Ascending aorta (tissue), 2 donors: ENCODE results near the gene FAXC. TPM values are rescaled to one million over a fixed set of nuclear protein-coding genes. Genes with fewer than 3 reads are reported as not detected.

Experiments used
- DNase-seq, 2 donors: peaks; one replicate each; pipeline ENCODE4 v3.0.0-alpha.2; 2019; ENCODE audit warnings: low spot score in 2 of 2
- H3K27ac ChIP-seq, 2 donors: fragments of 200-600 bp; sonication (generic); one replicate each; pipeline ENCODE4 v1.5.1; 2016 to 2017; ENCODE audit warnings: mild to moderate bottlenecking in 1 of 2
- H3K27me3 ChIP-seq: fragments of 200-600 bp; sonication (generic); one replicate; pipeline ENCODE4 v1.5.1; 2017
- H3K36me3 ChIP-seq, 2 donors: fragments of 200-600 bp; sonication (generic); one replicate each; pipeline ENCODE4 v1.5.1; 2016
- H3K4me1 ChIP-seq, 2 donors: fragments of 200-600 bp; sonication (generic); one replicate each; pipeline ENCODE4 v1.5.1; 2016 to 2017; ENCODE audit warnings: mild to moderate bottlenecking in 1 of 2
- H3K4me3 ChIP-seq, 2 donors: fragments of 200-600 bp; sonication (generic); one replicate each; pipeline ENCODE4 v1.5.1; 2016 to 2017; ENCODE audit warnings: mild to moderate bottlenecking in 1 of 2
- H3K9me3 ChIP-seq, 2 donors: fragments of 200-600 bp; sonication (generic); one replicate each; pipeline ENCODE4 v1.5.1; 2016
- CTCF ChIP-seq, 3 experiments: fragments of 200-600 bp in 2 of 3; fragments of 450-650 bp in 1 of 3; sonication (generic) in 2 of 3; IDR thresholded peaks; one replicate each; pipeline ENCODE4 v1.5.1; 2016 to 2019; ENCODE audit warnings: antibody characterized with exemption in 3 of 3, mild to moderate bottlenecking in 1 of 3, moderate library complexity in 1 of 3
- intact Hi-C: fragments of 100-400 bp; cut with DNase I; formaldehyde crosslinking; loops from one replicate; pipeline ENCODE4 v1.15.1; 2023
- total RNA-seq: library from RNA; depleted of rRNA; stranded (reverse); fragments of >200 nt; gene quantifications from one replicate; pipeline ENCODE4 v1.1.0, GENCODE V29; 2016

Gene FAXC
- not detected for total RNA-seq

- no peaks in the 10 kb centered on the region for H3K36me3 ChIP-seq
- H3K27me3 ChIP-seq, result no peaks in the 10 kb centered on the region
- intact Hi-C loops, result loop anchor here (5.0 kb wide), 1 partner anchor 43 kb away; the partner anchor contains the start of gene COQ3
- H3K27ac ChIP-seq, result peak within 1 kb of the TSS; percentile 9 to 54
- H3K9me3 ChIP-seq, result no peaks in the 10 kb centered on the region
- peaks cover 0 to 4% of the 10 kb centered on the region in 2 donors for H3K4me1 ChIP-seq
- TF ChIP-seq CTCF (IDR thresholded peaks at IDR 0.05), result peak in 1 of 3 experiments; percentile 33
- DNase-seq, result no peak
- H3K4me3 ChIP-seq, result peak within 1 kb of the TSS; percentile 75 to 77
Measured at GRCh38 chr6:99349171-99350141, at the start of gene FAXC. FAXC (minus strand) TSS chr6:99349674; CDS start chr6:99349372, 302 bp downstream.

DNA sequence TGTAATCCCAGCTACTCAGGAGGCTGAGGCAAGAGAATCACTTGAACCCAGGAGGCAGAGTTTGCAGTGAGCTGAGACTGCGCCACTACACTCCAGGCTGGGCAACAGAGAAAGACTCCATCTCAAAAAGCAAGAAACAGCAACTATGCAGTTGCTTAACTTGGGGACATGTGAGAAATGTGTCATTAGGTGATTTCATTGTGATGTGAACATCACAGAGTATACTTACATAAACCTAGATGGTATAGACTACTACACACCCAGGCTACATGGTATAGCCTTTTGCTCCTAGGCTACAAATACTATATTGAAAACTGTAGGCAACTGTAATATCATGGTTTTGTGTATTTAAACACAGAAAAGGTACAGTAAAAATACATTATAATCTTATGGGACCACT, 47.8 kb upstream of the FAXC start:
- intact Hi-C loops, result no loop called here
- Histone ChIP-seq H3K27me3 (no peaks in the 10 kb centered on the region), H3K27ac (no peak overlapping the region), H3K4me3 (no peak overlapping the region), H3K36me3 (peaks cover 31 to 36% of the 10 kb centered on the region in 2 donors), H3K9me3 (no peaks in the 10 kb centered on the region), H3K4me1 (no peaks in the 10 kb centered on the region)
- TF ChIP-seq CTCF (IDR thresholded peaks at IDR 0.05), result no peak
- no peak for DNase-seq

- Histone ChIP-seq H3K9me3 (no peaks in the 10 kb centered on the region), H3K27me3 (no peaks in the 10 kb centered on the region), H3K4me3 (peak within 1 kb of the TSS; percentile 76 to 98), H3K27ac (peak within 1 kb of the TSS; percentile 82 to 92), H3K4me1 (no peaks in the 10 kb centered on the region), H3K36me3 (peaks cover under 1 to 5% of the 10 kb centered on the region in 2 donors)
- peak in 1 of 2 donors; percentile 79 for DNase-seq
- TF ChIP-seq CTCF (IDR thresholded peaks at IDR 0.05), result no peak
- intact Hi-C loops, result loop anchor here (5.0 kb wide), 3 partner anchors 33 to 62 kb away; partner anchors contain the start of gene PNISR
Measured at GRCh38 chr6:99393698-99394531, 44.4 kb upstream of the FAXC start, which contains the start of gene COQ3. COQ3 (minus strand) TSS chr6:99394195; CDS start chr6:99394179, 16 bp downstream.

- Histone ChIP-seq H3K4me1 (no peaks in the 10 kb centered on the region), H3K27ac (peak overlapping the region; percentile 82 to 92), H3K9me3 (no peaks in the 10 kb centered on the region), H3K27me3 (no peaks in the 10 kb centered on the region), H3K36me3 (peaks cover 0 to 5% of the 10 kb centered on the region in 2 donors), H3K4me3 (peak overlapping the region; percentile 76 to 98)
- no peak for DNase-seq
- TF ChIP-seq CTCF (IDR thresholded peaks at IDR 0.05), result no peak
- intact Hi-C loops, result loop anchor here (5.0 kb wide), 3 partner anchors 34 to 61 kb away; partner anchors contain the start of gene PNISR
Measured at GRCh38 chr6:99393366-99393697, 43.9 kb upstream of the FAXC start.

GRCh38 chr6:99390896-99391295, 41.4 kb upstream of the FAXC start:
- H3K4me1 ChIP-seq, result no peaks in the 10 kb centered on the region
- no peak for TF ChIP-seq CTCF (IDR thresholded peaks at IDR 0.05)
- H3K9me3 ChIP-seq, result no peaks in the 10 kb centered on the region
- no peaks in the 10 kb centered on the region for H3K36me3 ChIP-seq
- no peak overlapping the region for H3K27ac ChIP-seq
- H3K4me3 ChIP-seq, result no peak overlapping the region
- intact Hi-C loops, result loop anchor here (5.0 kb wide), 3 partner anchors 36 to 59 kb away; partner anchors contain the start of gene PNISR
- H3K27me3 ChIP-seq, result no peaks in the 10 kb centered on the region
- no peak for DNase-seq
